GM23248 (cell line): ENCODE data around the gene SSBP2. TPM values are rescaled to one million over a fixed set of nuclear protein-coding genes. Genes with fewer than 3 reads are reported as not detected.

ENCODE experiments used
- DNase-seq: peaks from one replicate; pipeline ENCODE4 v3.0.0-alpha.2; 2015
- H2AFZ ChIP-seq: fragments of 200-600 bp; sonication (generic); 2 replicates; pipeline ENCODE4 v1.6.1; 2016; ENCODE audit warnings: antibody characterized with exemption
- H3F3A ChIP-seq: fragments of 200-600 bp; sonication (generic); 2 replicates; pipeline ENCODE4 v1.6.1; 2016; ENCODE audit warnings: mild to moderate bottlenecking, antibody characterized with exemption, mixed run types; ENCODE audit not compliant: insufficient read depth
- H3K27ac ChIP-seq: fragments of 200-600 bp; sonication (generic); 2 replicates; pipeline ENCODE4 v1.5.1; 2016; ENCODE audit warnings: mild to moderate bottlenecking
- H3K27me3 ChIP-seq: fragments of 200-600 bp; sonication (generic); replicated peaks from 2 replicates; pipeline ENCODE4 v1.6.1; 2016; ENCODE audit warnings: mild to moderate bottlenecking; ENCODE audit not compliant: insufficient read depth
- H3K36me3 ChIP-seq: fragments of 200-600 bp; sonication (generic); 2 replicates; pipeline ENCODE4 v1.6.1; 2016; ENCODE audit warnings: low read depth, mild to moderate bottlenecking
- H3K4me1 ChIP-seq: fragments of 200-600 bp; sonication (generic); 2 replicates; pipeline ENCODE4 v1.6.1; 2016; ENCODE audit warnings: mild to moderate bottlenecking; ENCODE audit not compliant: insufficient read depth
- H3K4me2 ChIP-seq: fragments of 200-600 bp; sonication (generic); one replicate; pipeline ENCODE4 v1.6.1; 2016; ENCODE audit warnings: mild to moderate bottlenecking; ENCODE audit not compliant: unreplicated experiment
- H3K4me3 ChIP-seq: fragments of 200-600 bp; sonication (generic); 2 replicates; pipeline ENCODE4 v1.5.1; 2016; ENCODE audit warnings: mild to moderate bottlenecking
- H3K79me2 ChIP-seq: fragments of 200-600 bp; sonication (generic); 2 replicates; pipeline ENCODE4 v1.6.1; 2016; ENCODE audit warnings: mild to moderate bottlenecking; ENCODE audit not compliant: insufficient read depth
- H3K9ac ChIP-seq: fragments of 200-600 bp; sonication (generic); 2 replicates; pipeline ENCODE4 v1.6.1; 2016; ENCODE audit warnings: mild to moderate bottlenecking
- H3K9me2 ChIP-seq: fragments of 200-600 bp; sonication (generic); 2 replicates; pipeline ENCODE4 v1.6.1; 2016; ENCODE audit warnings: mixed run types, mild to moderate bottlenecking, moderate library complexity; ENCODE audit not compliant: insufficient read depth
- H3K9me3 ChIP-seq: fragments of 200-600 bp; sonication (generic); one replicate; pipeline ENCODE4 v1.6.1; 2017; ENCODE audit warnings: low read depth
- H4K20me1 ChIP-seq: fragments of 200-600 bp; sonication (generic); 2 replicates; pipeline ENCODE4 v1.6.0; 2016; ENCODE audit not compliant: insufficient read depth
- EZH2 ChIP-seq: fragments of 200-600 bp; sonication (generic); IDR thresholded peaks from 2 replicates; pipeline ENCODE4 v1.6.1; 2018; ENCODE audit warnings: antibody characterized with exemption, mild to moderate bottlenecking; ENCODE audit not compliant: insufficient read depth, poor library complexity, severe bottlenecking
- EZH2phosphoT487 ChIP-seq: fragments of 200-600 bp; sonication (generic); IDR thresholded peaks from 2 replicates; pipeline ENCODE4 v1.6.1; 2018; ENCODE audit warnings: antibody characterized with exemption, moderate library complexity, mild to moderate bottlenecking, low read depth; ENCODE audit not compliant: insufficient read depth
- WGBS, 2 experiments: methylation state at CpG; one replicate each; pipeline ENCODE4 v1.1.6; 2015 to 2017; ENCODE audit warnings: low lambda C conversion rate in 2 of 2, low coverage in 1 of 2; ENCODE audit errors: missing lambda C conversion rate in 2 of 2; 5-methylcytosine and 5-hydroxymethylcytosine counted together
- in situ Hi-C: fragments of 300-500 bp; cut with MboI; formaldehyde crosslinking; loops from 2 replicates; pipeline ENCODE4 v1.15.0; 2020
- polyA plus RNA-seq: library from polyadenylated mRNA; unstranded; fragments of >200 nt; fragmentation: Nextera tagmentation; extraction: Ambion mirVana; gene quantifications from 2 replicates; pipeline ENCODE4 v1.2.1, GENCODE V29; 2016
- total RNA-seq: library from RNA; depleted of rRNA; stranded (reverse); fragments of >200 nt; shearing (Covaris generic); gene quantifications from 2 replicates; pipeline ENCODE4 v1.2.3, GENCODE V29; 2014

SSBP2 gene
- total and polyA plus RNA-seq, 2 experiments from 2014 or later = 25.5 to 40.0 TPM

GRCh38 chr5:81522571-81522970 lies 228.3 kb downstream of the SSBP2 start:
- H3K9me2 ChIP-seq = no peaks in the 10 kb centered on the region
- H3K79me2 ChIP-seq = no peaks in the 10 kb centered on the region
- no peaks in the 10 kb centered on the region for H3K27me3 ChIP-seq
- in situ Hi-C loops = loop anchor here (25.0 kb wide), 3 partner anchors 215 to 715 kb away; no protein-coding TSS in a partner anchor
- no peak for DNase-seq
- TF ChIP-seq EZH2 (no peak), EZH2phosphoT487 (no peak)
- no peak overlapping the region for H3K4me2 ChIP-seq
- peaks cover 16% of the 10 kb centered on the region for H3K4me1 ChIP-seq
- no peak overlapping the region for H3K9ac ChIP-seq
- H4K20me1 ChIP-seq = peaks cover 4% of the 10 kb centered on the region; the same call in 1 of the 2 replicates
- peaks cover 12% of the 10 kb centered on the region; the same call in 1 of the 2 replicates for H3F3A ChIP-seq
- no peak overlapping the region for H3K27ac ChIP-seq
- H3K9me3 ChIP-seq = no peaks in the 10 kb centered on the region
- no peak overlapping the region for H2AFZ ChIP-seq
- H3K4me3 ChIP-seq = no peak overlapping the region
- H3K36me3 ChIP-seq = no peaks in the 10 kb centered on the region
- 95 to 100% methylated on average over 1 of the region's 1 CpG for WGBS, 2 experiments

GRCh38 chr5:81520769-81521168 lies 230.1 kb downstream of the SSBP2 start:
- DNase-seq = no peak
- H3K9me2 ChIP-seq = no peaks in the 10 kb centered on the region
- H3K9ac ChIP-seq = no peak overlapping the region
- peaks cover 4% of the 10 kb centered on the region; the same call in 1 of the 2 replicates for H4K20me1 ChIP-seq
- H2AFZ ChIP-seq = no peak overlapping the region
- in situ Hi-C loops = loop anchor here (25.0 kb wide), 3 partner anchors 217 to 717 kb away; no protein-coding TSS in a partner anchor
- no peaks in the 10 kb centered on the region for H3K79me2 ChIP-seq
- H3K4me2 ChIP-seq = no peak overlapping the region
- H3K4me1 ChIP-seq = peaks cover 12% of the 10 kb centered on the region
- no peaks in the 10 kb centered on the region for H3K36me3 ChIP-seq
- H3K27ac ChIP-seq = no peak overlapping the region
- no peak for TF ChIP-seq EZH2
- TF ChIP-seq EZH2phosphoT487 = no peak
- H3K4me3 ChIP-seq = no peak overlapping the region
- H3K27me3 ChIP-seq = no peaks in the 10 kb centered on the region
- H3K9me3 ChIP-seq = no peaks in the 10 kb centered on the region
- peaks cover 7% of the 10 kb centered on the region; the same call in 1 of the 2 replicates for H3F3A ChIP-seq

- WGBS, 2 experiments = 77 to 85% methylated on average over 2 of the region's 2 CpGs
- no peak overlapping the region for H2AFZ ChIP-seq
- H3K36me3 ChIP-seq = no peaks in the 10 kb centered on the region
- DNase-seq = no peak
- H3K27ac ChIP-seq = no peak overlapping the region
- in situ Hi-C loops = loop anchor here (25.0 kb wide), 3 partner anchors 218 to 718 kb away; no protein-coding TSS in a partner anchor
- H3K27me3 ChIP-seq = no peaks in the 10 kb centered on the region
- H3K9me2 ChIP-seq = no peaks in the 10 kb centered on the region
- no peak overlapping the region for H3K4me3 ChIP-seq
- no peak overlapping the region for H3K9ac ChIP-seq
- peaks cover 4% of the 10 kb centered on the region; the same call in 1 of the 2 replicates for H4K20me1 ChIP-seq
- no peaks in the 10 kb centered on the region for H3K9me3 ChIP-seq
- no peak overlapping the region for H3K4me2 ChIP-seq
- H3K4me1 ChIP-seq = peaks cover 7% of the 10 kb centered on the region
- TF ChIP-seq EZH2phosphoT487 = no peak
- no peak for TF ChIP-seq EZH2
- H3K79me2 ChIP-seq = no peaks in the 10 kb centered on the region
- H3F3A ChIP-seq = no peaks in the 10 kb centered on the region
These were observed 231.5 kb downstream of the SSBP2 start for GRCh38 chr5:81519217-81519905.

- Histone ChIP-seq H3K36me3 (no peaks in the 10 kb centered on the region), H3K9me3 (no peaks in the 10 kb centered on the region), H3K79me2 (no peaks in the 10 kb centered on the region), H3K9me2 (no peaks in the 10 kb centered on the region), H3K4me2 (no peak overlapping the region), H4K20me1 (peaks cover 4% of the 10 kb centered on the region; the same call in 1 of the 2 replicates), H3K9ac (no peak overlapping the region), H3K4me3 (no peak overlapping the region), H2AFZ (no peak overlapping the region), H3F3A (no peaks in the 10 kb centered on the region), H3K4me1 (peaks cover 7% of the 10 kb centered on the region), H3K27ac (no peak overlapping the region), H3K27me3 (no peaks in the 10 kb centered on the region)
- in situ Hi-C loops = loop anchor here (25.0 kb wide), 3 partner anchors 220 to 720 kb away; no protein-coding TSS in a partner anchor
- DNase-seq = peak; percentile 26
- no peak for TF ChIP-seq EZH2phosphoT487
- no peak for TF ChIP-seq EZH2
These were observed 233.4 kb downstream of the SSBP2 start for GRCh38 chr5:81517462-81517861.

GRCh38 chr5:81516091-81516490 lies 234.8 kb downstream of the SSBP2 start:
- DNase-seq = no peak
- H3K9ac ChIP-seq = no peak overlapping the region
- no peaks in the 10 kb centered on the region for H4K20me1 ChIP-seq
- in situ Hi-C loops = loop anchor here (25.0 kb wide), 3 partner anchors 221 to 721 kb away; no protein-coding TSS in a partner anchor
- no peak overlapping the region for H2AFZ ChIP-seq
- no peaks in the 10 kb centered on the region for H3K79me2 ChIP-seq
- H3F3A ChIP-seq = no peaks in the 10 kb centered on the region
- no peak overlapping the region for H3K4me2 ChIP-seq
- H3K9me3 ChIP-seq = no peaks in the 10 kb centered on the region
- H3K36me3 ChIP-seq = no peaks in the 10 kb centered on the region
- no peaks in the 10 kb centered on the region for H3K27me3 ChIP-seq
- H3K27ac ChIP-seq = no peak overlapping the region
- no peak overlapping the region for H3K4me3 ChIP-seq
- no peaks in the 10 kb centered on the region for H3K9me2 ChIP-seq
- peaks cover 7% of the 10 kb centered on the region for H3K4me1 ChIP-seq
- no peak for TF ChIP-seq EZH2phosphoT487
- TF ChIP-seq EZH2 = no peak
